ENCODE results near the gene KLK3.

GRCh38 chr19:50831026-50831396 is 23.7 kb upstream of the KLK3 start:
- TF ChIP-seq, protein P1, sequence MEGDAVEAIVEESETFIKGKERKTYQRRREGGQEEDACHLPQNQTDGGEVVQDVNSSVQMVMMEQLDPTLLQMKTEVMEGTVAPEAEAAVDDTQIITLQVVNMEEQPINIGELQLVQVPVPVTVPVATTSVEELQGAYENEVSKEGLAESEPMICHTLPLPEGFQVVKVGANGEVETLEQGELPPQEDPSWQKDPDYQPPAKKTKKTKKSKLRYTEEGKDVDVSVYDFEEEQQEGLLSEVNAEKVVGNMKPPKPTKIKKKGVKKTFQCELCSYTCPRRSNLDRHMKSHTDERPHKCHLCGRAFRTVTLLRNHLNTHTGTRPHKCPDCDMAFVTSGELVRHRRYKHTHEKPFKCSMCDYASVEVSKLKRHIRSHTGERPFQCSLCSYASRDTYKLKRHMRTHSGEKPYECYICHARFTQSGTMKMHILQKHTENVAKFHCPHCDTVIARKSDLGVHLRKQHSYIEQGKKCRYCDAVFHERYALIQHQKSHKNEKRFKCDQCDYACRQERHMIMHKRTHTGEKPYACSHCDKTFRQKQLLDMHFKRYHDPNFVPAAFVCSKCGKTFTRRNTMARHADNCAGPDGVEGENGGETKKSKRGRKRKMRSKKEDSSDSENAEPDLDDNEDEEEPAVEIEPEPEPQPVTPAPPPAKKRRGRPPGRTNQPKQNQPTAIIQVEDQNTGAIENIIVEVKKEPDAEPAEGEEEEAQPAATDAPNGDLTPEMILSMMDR (IDR thresholded peaks at IDR 0.05): no peak
- TF ChIP-seq POLR2A (IDR thresholded peaks at IDR 0.05): no peak

Measured in esophagus squamous epithelium (tissue), 4 donors.